PC-9 (cell line): Measurements from ENCODE around the gene DSG4. TPM values are rescaled to one million over a fixed set of nuclear protein-coding genes. Genes with fewer than 3 reads are reported as not detected.

Source experiments
- BruUV-seq: library from RNA; stranded (reverse); fragments of 400-500 nt; replicated peaks from 2 replicates; lab custom pipeline; 2021; lab: Mats Ljungman, UMichigan
- CTCF ChIA-PET: fragments of 300-600 bp; sonication (Branson Sonifier 250); formaldehyde crosslinking; loops from one replicate; lab custom pipeline; 2022; ENCODE audit warnings: antibody characterized with exemption; lab: Charles Lee
- POLR2A ChIA-PET: fragments of 300-600 bp; sonication (Branson Sonifier 250); formaldehyde crosslinking; loops from one replicate; lab custom pipeline; 2022; ENCODE audit warnings: antibody characterized with exemption; ENCODE audit not compliant: unreplicated experiment; lab: Charles Lee
- DNase-seq, 2 experiments: peaks; one replicate each; pipeline versions ENCODE4 v3.0.0 to v3.0.0-alpha.2; 2015 to 2022; ENCODE audit warnings: mixed read lengths in 1 of 2
- H2AFZ ChIP-seq: fragments of 200-600 bp; sonication (generic); 2 replicates; pipeline ENCODE4 v1.8.1; 2017; ENCODE audit warnings: antibody characterized with exemption
- H3F3A ChIP-seq: fragments of 200-600 bp; sonication (generic); 2 replicates; pipeline ENCODE4 v1.8.1; 2017; ENCODE audit warnings: antibody characterized with exemption, mild to moderate bottlenecking, low read depth; ENCODE audit not compliant: insufficient read depth
- H3K27ac ChIP-seq: fragments of 200-600 bp; sonication (generic); 2 replicates; pipeline ENCODE4 v1.6.1; 2016; ENCODE audit warnings: mixed run types
- H3K27me3 ChIP-seq: fragments of 200-600 bp; sonication (generic); 2 replicates; pipeline ENCODE4 v1.6.1; 2016; ENCODE audit warnings: low read depth, mixed run types; ENCODE audit not compliant: insufficient read depth
- H3K36me3 ChIP-seq: fragments of 200-600 bp; sonication (generic); 2 replicates; pipeline ENCODE4 v1.6.1; 2016; ENCODE audit warnings: low read depth, mixed run types
- H3K4me1 ChIP-seq: fragments of 200-600 bp; sonication (generic); replicated peaks from 2 replicates; pipeline ENCODE4 v1.6.1; 2016; ENCODE audit warnings: mixed run types; ENCODE audit not compliant: insufficient read depth
- H3K4me2 ChIP-seq: fragments of 200-600 bp; sonication (generic); 2 replicates; pipeline ENCODE4 v1.6.1; 2017; ENCODE audit warnings: mixed run types
- H3K4me3 ChIP-seq: fragments of 200-600 bp; sonication (generic); 2 replicates; pipeline ENCODE4 v1.6.1; 2016; ENCODE audit warnings: mixed run types
- H3K79me2 ChIP-seq: fragments of 200-600 bp; sonication (generic); 2 replicates; pipeline ENCODE4 v1.6.1; 2017; ENCODE audit warnings: low read depth, mixed run types
- H3K9me2 ChIP-seq: fragments of 200-600 bp; sonication (generic); 2 replicates; pipeline ENCODE4 v1.8.1; 2017; ENCODE audit warnings: mild to moderate bottlenecking; ENCODE audit not compliant: insufficient read depth
- H3K9me3 ChIP-seq: fragments of 200-600 bp; sonication (generic); 2 replicates; pipeline ENCODE4 v1.8.1; 2016; ENCODE audit warnings: low read depth; ENCODE audit not compliant: insufficient read depth
- H4K20me1 ChIP-seq: fragments of 200-600 bp; sonication (generic); 2 replicates; pipeline ENCODE4 v1.8.1; 2017; ENCODE audit not compliant: insufficient read depth
- EZH2 ChIP-seq: fragments of 200-600 bp; sonication (generic); IDR thresholded peaks from 2 replicates; pipeline ENCODE4 v1.8.0; 2017; ENCODE audit warnings: antibody characterized with exemption, low read depth
- intact Hi-C: fragments of 100-400 bp; cut with micrococcal nuclease; formaldehyde crosslinking; loops from one replicate; pipeline ENCODE4 v1.10.0; 2022; ENCODE audit not compliant: unreplicated experiment
- total RNA-seq: library from RNA; stranded (reverse); gene quantifications from 2 replicates; pipeline ENCODE4 v1.2.3, GENCODE V29; 2021
- TF ChIP-seq, protein P1 (sequence below): fragments of 200-600 bp; sonication (generic); conservative IDR thresholded peaks from 2 replicates; pipeline ENCODE4 v1.6.1; 2017; ENCODE audit warnings: mixed run types, antibody characterized with exemption, mild to moderate bottlenecking, moderate library complexity

The DSG4 gene
- total RNA-seq, 1 experiment from 2014 or later = not detected

DNA sequence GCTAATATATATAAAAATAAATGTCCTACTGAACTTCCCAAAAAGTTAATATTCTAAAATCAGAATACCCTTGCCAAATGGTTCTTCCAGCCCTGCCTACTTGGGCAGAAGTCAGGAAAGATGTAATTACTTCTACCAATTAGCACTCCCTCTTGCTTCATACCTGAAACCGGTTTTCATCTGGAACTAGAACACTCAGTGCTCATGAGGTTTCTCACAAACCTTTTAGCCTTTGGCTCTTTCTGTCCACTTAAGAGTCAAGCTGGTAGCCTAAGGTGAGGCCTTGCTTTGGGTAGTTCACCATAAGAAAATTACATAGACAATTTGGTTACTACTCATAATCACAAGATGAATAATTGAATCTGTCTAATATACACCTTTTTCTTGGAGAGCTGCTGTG is 75.0 kb downstream of the DSG4 start:
- Histone ChIP-seq H3K36me3 (no peaks in the 10 kb centered on the region), H3F3A (no peaks in the 10 kb centered on the region), H3K4me3 (no peak overlapping the region), H3K9me3 (no peaks in the 10 kb centered on the region), H3K27me3 (no peaks in the 10 kb centered on the region), H3K4me2 (no peak overlapping the region), H3K4me1 (no peaks in the 10 kb centered on the region; the same call in 1 of the 2 replicates), H4K20me1 (no peaks in the 10 kb centered on the region), H3K9me2 (no peaks in the 10 kb centered on the region), H2AFZ (no peak overlapping the region), H3K79me2 (no peaks in the 10 kb centered on the region), H3K27ac (no peak overlapping the region)
- DNase-seq = no peak
- ChIA-PET POLR2A (no interaction called here), CTCF (no interaction called here)
- TF ChIP-seq, protein P1, sequence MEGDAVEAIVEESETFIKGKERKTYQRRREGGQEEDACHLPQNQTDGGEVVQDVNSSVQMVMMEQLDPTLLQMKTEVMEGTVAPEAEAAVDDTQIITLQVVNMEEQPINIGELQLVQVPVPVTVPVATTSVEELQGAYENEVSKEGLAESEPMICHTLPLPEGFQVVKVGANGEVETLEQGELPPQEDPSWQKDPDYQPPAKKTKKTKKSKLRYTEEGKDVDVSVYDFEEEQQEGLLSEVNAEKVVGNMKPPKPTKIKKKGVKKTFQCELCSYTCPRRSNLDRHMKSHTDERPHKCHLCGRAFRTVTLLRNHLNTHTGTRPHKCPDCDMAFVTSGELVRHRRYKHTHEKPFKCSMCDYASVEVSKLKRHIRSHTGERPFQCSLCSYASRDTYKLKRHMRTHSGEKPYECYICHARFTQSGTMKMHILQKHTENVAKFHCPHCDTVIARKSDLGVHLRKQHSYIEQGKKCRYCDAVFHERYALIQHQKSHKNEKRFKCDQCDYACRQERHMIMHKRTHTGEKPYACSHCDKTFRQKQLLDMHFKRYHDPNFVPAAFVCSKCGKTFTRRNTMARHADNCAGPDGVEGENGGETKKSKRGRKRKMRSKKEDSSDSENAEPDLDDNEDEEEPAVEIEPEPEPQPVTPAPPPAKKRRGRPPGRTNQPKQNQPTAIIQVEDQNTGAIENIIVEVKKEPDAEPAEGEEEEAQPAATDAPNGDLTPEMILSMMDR = no peak
- TF ChIP-seq EZH2 = no peak
- no TSS peak for BruUV-seq
- intact Hi-C loops = loop anchor here (5.0 kb wide), 1 partner anchor 41 kb away; no protein-coding TSS in a partner anchor

DNA sequence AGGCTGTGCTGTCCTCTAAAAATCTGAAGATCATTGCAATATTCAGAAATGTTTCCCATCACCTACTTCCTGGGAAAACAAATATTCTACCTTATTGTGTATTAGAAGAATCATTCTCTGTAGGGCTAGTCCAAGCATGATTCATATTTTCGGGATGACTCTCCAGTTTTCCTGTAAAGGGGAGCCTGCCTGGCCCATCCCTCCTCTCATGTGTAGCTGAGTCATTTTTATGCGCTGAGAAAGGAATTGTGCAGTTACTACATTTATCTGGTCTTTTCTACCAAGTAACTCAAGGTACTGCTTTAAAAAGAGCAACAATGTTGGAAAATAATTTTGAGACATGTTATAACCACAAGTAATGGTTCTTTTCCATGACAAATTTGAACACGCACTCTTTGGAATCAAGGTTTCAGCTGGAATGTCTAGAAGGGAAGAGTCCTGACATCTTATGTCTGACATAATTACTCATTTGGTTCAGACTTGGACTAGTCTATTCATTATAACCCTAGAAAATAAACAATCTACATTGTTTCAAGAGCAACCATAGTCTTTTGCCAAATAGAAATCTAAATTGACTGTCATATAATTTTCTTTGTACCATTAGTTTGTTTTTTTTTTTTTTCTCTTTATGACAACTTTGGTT is 77.6 kb downstream of the DSG4 start:
- DNase-seq = peak; percentile 49 to 73
- Histone ChIP-seq H3K36me3 (no peaks in the 10 kb centered on the region), H4K20me1 (no peaks in the 10 kb centered on the region), H3K9me2 (no peaks in the 10 kb centered on the region), H3K4me1 (no peaks in the 10 kb centered on the region; the same call in 1 of the 2 replicates), H3K27ac (peak overlapping the region; percentile 80), H3K79me2 (no peaks in the 10 kb centered on the region), H3K27me3 (no peaks in the 10 kb centered on the region), H2AFZ (no peak overlapping the region), H3K4me2 (no peak overlapping the region), H3K4me3 (no peak overlapping the region), H3K9me3 (no peaks in the 10 kb centered on the region), H3F3A (no peaks in the 10 kb centered on the region)
- intact Hi-C loops = loop anchor here (1.0 to 5.0 kb wide), 2 partner anchors 38 to 59 kb away; no protein-coding TSS in a partner anchor
- BruUV-seq = no TSS peak
- no peak for TF ChIP-seq EZH2
- TF ChIP-seq, protein P1 = no peak
- ChIA-PET POLR2A (interaction anchor here (0.6 kb wide), 2 partner anchors 23 to 185 kb away, joined by 3 to 4 read pairs; no protein-coding TSS in a partner anchor), CTCF (interaction anchor here (0.7 kb wide), 1 partner anchor 47 kb away, joined by 3 read pairs; no protein-coding TSS in a partner anchor)

Other genes starting within 250 kb of the DSG4 start
- 0.09 and 0.10 TPM in 2 replicates for gene DSC1, start 213.9 kb upstream of the DSG4 start, total RNA-seq
- gene DSG1, start 58.6 kb upstream of the DSG4 start, total RNA-seq = not detected in 2 replicates
- 0.10 and 0.13 TPM in 2 replicates for gene DSG3, start 71.0 kb downstream of the DSG4 start, total RNA-seq
- gene DSG2, start 121.4 kb downstream of the DSG4 start, total RNA-seq = 66.0 and 90.1 TPM in 2 replicates
- gene TTR, start 215.1 kb downstream of the DSG4 start, total RNA-seq = not detected in 2 replicates